ENCODE data around the gene VAV2. TPM values are rescaled to one million over a fixed set of nuclear protein-coding genes. Genes with fewer than 3 reads are reported as not detected.

The VAV2 gene
- total and polyA plus RNA-seq, 2 experiments from 2014 or later: 10.8 to 15.3 TPM

DNA sequence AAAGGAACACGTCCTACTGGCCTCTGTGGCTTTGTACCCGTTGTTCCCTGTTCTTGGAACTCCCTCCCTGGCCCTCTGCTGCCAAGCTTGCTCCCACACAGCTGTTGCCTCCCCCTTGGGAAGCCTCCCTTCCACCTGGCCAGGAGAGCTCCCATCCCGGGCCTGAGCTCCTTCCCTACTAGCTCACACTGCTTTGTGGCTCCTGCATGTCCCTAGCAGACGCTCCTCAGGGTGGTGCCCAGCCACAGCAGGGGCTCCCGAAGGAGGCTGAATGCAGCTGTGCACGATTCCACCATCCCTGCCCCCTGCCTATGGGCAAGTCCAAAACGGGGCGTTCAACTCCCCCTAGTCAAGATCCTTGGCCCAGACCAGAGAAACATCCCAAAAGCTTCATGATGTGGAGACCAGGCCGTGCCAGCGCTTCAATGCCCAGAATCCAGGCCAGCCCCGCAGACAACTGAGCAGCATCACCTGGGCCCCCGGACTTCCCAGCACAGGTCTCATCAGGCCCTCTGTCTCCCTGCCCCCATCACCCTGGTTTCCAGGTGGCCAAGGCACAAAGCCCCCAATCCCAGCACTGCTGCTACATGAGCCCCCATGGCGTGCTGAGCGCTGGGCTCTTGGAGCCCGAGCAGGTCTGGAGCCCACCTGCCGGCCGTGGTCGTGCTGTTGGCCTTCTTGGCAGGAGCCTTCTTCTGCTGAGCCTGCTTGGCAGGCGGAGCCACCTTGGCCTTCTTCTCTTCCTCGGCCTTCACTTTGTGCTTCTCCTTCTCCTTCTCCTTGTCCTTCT, 47.5 kb upstream of the VAV2 start:
- no peak overlapping the region for H3K4me3 ChIP-seq
- DNase-seq (ENCODE audit: low read depth in 1 of 2, low spot score in 1 of 2): no peak
- TF ChIP-seq, protein P1, sequence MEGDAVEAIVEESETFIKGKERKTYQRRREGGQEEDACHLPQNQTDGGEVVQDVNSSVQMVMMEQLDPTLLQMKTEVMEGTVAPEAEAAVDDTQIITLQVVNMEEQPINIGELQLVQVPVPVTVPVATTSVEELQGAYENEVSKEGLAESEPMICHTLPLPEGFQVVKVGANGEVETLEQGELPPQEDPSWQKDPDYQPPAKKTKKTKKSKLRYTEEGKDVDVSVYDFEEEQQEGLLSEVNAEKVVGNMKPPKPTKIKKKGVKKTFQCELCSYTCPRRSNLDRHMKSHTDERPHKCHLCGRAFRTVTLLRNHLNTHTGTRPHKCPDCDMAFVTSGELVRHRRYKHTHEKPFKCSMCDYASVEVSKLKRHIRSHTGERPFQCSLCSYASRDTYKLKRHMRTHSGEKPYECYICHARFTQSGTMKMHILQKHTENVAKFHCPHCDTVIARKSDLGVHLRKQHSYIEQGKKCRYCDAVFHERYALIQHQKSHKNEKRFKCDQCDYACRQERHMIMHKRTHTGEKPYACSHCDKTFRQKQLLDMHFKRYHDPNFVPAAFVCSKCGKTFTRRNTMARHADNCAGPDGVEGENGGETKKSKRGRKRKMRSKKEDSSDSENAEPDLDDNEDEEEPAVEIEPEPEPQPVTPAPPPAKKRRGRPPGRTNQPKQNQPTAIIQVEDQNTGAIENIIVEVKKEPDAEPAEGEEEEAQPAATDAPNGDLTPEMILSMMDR (IDR thresholded peaks at IDR 0.05; ENCODE audit: low read depth, low read length): no peak
- H3K27me3 ChIP-seq: no peaks in the 10 kb centered on the region
- no peak overlapping the region for H3K27ac ChIP-seq
- H3K9me3 ChIP-seq (ENCODE audit: low read depth): no peaks in the 10 kb centered on the region
- H3K4me1 ChIP-seq (ENCODE audit: low read depth): no peaks in the 10 kb centered on the region
- H3K36me3 ChIP-seq: peaks cover 38% of the 10 kb centered on the region

DNA sequence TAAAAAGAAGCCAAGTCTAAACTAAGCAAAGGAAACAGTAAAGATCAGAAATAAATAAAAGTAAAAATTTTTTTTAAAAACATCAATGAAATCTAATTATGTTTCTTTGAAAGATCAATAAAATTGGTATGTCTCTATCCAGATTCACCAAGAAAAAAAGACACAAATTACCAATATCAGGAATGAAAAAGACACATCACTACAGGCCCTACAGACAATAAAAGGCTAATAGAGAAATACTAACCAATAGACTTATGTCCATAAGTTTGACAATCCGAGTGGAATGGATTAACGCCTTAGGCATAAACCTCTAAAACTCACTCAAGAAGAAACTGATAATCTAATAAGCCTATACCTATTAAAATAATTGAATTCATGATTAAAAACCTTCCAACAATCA, 45.5 kb upstream of the VAV2 start:
- H3K27me3 ChIP-seq: no peaks in the 10 kb centered on the region
- no peak overlapping the region for H3K27ac ChIP-seq
- no peak overlapping the region for H3K4me3 ChIP-seq
- no peaks in the 10 kb centered on the region for H3K9me3 ChIP-seq (ENCODE audit: low read depth)
- peaks cover 49% of the 10 kb centered on the region for H3K36me3 ChIP-seq
- H3K4me1 ChIP-seq (ENCODE audit: low read depth): no peaks in the 10 kb centered on the region
- DNase-seq (ENCODE audit: low read depth in 1 of 2, low spot score in 1 of 2): no peak
- TF ChIP-seq, protein P1 (IDR thresholded peaks at IDR 0.05; ENCODE audit: low read depth, low read length): no peak

DNA sequence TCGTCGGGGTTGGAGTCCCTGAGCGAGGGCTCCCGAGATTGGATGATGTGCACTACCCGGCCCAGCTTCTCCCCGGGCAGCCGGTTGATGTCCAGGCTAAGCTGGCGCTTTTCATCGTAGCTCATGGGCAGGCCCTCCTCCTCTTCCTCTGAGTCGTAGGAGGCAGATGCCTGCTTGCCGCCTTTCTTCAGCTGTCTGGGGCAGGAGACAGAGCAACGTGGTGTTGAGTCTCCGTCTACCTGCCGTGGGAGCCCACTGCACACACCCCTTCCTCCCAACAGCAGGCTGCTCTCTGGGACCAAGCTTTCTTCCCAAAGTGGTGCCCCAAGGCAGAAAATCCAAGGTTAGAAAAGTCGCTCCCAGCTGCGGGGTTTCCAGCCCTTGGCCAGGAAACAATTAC, 44.0 kb upstream of the VAV2 start:
- DNase-seq (ENCODE audit: low read depth in 1 of 2, low spot score in 1 of 2): no peak
- Histone ChIP-seq H3K4me1 (ENCODE audit: low read depth) (no peaks in the 10 kb centered on the region), H3K27me3 (no peaks in the 10 kb centered on the region), H3K4me3 (no peak overlapping the region), H3K9me3 (ENCODE audit: low read depth) (no peaks in the 10 kb centered on the region), H3K36me3 (peaks cover 52% of the 10 kb centered on the region), H3K27ac (no peak overlapping the region)
- TF ChIP-seq, protein P1 (IDR thresholded peaks at IDR 0.05; ENCODE audit: low read depth, low read length): no peak

DNA sequence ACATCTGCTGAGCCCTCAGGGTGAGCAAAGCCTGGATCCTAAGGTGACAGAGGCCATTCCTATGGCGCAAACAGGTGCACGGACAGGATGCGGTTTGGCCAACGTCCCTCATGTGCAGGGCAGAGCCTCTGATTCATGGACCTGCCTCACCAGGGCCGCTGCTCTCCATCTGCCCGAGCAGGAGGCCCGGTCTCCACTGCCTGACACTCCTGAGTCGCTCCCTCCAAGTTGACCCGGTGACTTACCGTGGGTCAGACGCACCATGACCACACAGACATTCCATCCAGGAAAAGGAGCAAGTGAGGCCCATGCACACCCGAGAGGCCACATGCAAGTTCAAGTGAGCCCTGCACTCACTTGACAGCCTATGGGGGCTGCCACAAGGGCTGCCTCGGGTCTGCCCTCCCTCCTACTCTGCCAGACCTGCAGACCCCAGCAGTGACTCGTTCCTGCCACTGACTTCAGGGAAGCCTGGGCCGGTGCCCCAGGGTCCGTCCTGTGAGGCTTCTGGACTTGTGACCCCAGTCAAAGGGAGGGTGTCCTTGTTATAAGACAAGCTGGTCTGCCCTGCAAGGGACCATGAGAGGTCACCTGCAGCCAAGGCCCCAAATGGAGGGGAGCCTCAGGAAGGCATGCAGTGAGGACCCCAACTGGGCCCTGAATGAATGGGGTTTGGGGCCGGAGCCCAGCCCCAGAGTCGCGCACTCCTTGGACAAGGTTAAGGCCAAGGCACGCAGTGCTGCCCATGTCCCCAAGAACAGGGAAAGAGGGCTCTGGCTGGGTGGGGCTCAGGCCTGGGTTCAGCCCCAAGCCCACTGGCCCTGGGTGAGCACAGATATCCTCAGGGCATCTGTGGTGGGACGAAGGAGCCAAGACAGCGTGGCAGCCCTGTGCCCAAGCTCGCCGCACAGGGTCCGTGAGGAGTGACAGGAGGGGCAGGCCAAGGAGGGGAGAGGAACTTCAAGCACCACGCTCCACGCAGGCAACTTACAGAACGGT, 43.2 kb upstream of the VAV2 start:
- peaks cover 45% of the 10 kb centered on the region for H3K36me3 ChIP-seq

More for the DNA sequence above, 43.2 kb upstream of the VAV2 start:
- Histone ChIP-seq H3K4me3 (no peak overlapping the region), H3K27ac (no peak overlapping the region), H3K27me3 (no peaks in the 10 kb centered on the region), H3K9me3 (ENCODE audit: low read depth) (no peaks in the 10 kb centered on the region), H3K4me1 (ENCODE audit: low read depth) (no peaks in the 10 kb centered on the region)
- no peak for DNase-seq (ENCODE audit: low read depth in 1 of 2, low spot score in 1 of 2)
- TF ChIP-seq, protein P1 (IDR thresholded peaks at IDR 0.05; ENCODE audit: low read depth, low read length): no peak

Data from cardiac muscle cell (in vitro differentiated cells and primary cell).